Activated CD4-positive, alpha-beta memory T cell treated with anti-CD3 and anti-CD28 coated beads, Interleukin-2, amount 10 ng/mL, durations not matched to agents 7 days and 5 days (primary cell): ENCODE measurements around the gene RPL27. TPM values are rescaled to one million over a fixed set of nuclear protein-coding genes. Genes with fewer than 3 reads are reported as not detected.
"Not testable (repeated sequence)": the region's sequence is repeated elsewhere in the genome, so short reads cannot be mapped to it uniquely, and the experiment has no call there.

ENCODE experiments used
- CTCF ChIA-PET: fragments of 350-600 bp; sonication (Branson Sonifier 250); formaldehyde crosslinking; loops from one replicate; lab custom pipeline; 2021; ENCODE audit warnings: antibody characterized with exemption, inconsistent platforms; lab: Charles Lee
- POLR2A ChIA-PET: fragments of 350-600 bp; sonication (Branson Sonifier 250); formaldehyde crosslinking; loops from one replicate; lab custom pipeline; 2021; ENCODE audit warnings: antibody characterized with exemption; lab: Charles Lee
- DNase-seq: peaks from one replicate; pipeline ENCODE4 v3.0.0-alpha.2; 2020
- H3K27ac Mint-ChIP-seq: one replicate; pipeline ENCODE4 v1.8.0; 2021; ENCODE audit warnings: mild to moderate bottlenecking, mixed read lengths
- H3K27me3 Mint-ChIP-seq: one replicate; pipeline ENCODE4 v1.8.0; 2021; ENCODE audit warnings: mixed read lengths
- H3K36me3 Mint-ChIP-seq: one replicate; pipeline ENCODE4 v1.8.0; 2021; ENCODE audit warnings: low read depth, mixed read lengths
- H3K4me1 Mint-ChIP-seq: one replicate; pipeline ENCODE4 v1.8.0; 2021; ENCODE audit warnings: mixed read lengths
- H3K4me3 Mint-ChIP-seq: one replicate; pipeline ENCODE4 v1.8.0; 2021; ENCODE audit warnings: mild to moderate bottlenecking, mixed read lengths
- H3K9me3 Mint-ChIP-seq: one replicate; pipeline ENCODE4 v1.8.0; 2021; ENCODE audit warnings: mixed read lengths
- total RNA-seq, 2 experiments: library from RNA; stranded (reverse); gene quantifications; one replicate each; pipeline ENCODE4 v1.2.3, GENCODE V29; 2021

Gene RPL27
- total RNA-seq, 2 experiments from 2014 or later: 880 to 892 TPM

DNA sequence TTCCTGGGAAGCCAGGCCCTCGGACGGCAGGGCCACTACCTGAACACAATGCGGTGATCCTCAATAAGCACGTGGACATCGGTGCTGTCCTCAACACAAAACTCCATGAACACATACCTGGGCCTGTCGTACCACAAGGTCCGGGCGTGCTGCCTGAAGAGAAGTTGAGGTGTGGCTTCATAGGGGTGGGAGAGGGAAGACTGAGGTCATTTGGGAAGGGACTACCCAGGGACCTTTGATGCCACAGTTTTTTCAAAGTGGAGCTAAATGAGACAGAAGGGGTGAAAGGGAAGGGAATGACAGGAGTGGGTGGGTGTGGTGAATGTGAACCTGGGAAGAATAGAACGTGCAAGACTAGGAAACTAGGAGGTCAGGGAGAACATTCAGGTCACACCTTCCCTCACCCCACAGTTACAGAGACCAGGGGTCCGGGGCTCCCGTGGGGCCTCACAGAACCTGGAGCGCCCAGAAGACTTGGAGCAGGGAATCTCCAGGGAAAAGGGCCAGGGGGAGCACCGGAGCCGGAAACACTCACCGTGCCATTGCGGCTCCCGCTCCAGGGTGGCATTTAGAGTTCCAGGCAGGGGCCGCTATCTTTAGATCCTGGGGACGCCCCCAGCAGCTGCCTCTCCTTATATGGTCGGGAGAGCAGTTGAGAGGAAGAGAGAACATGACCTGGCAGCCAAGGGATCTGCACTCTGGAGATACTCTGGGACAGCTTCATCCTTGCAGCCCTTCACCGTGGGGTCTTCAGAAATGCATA is 18.5 kb upstream of the RPL27 start, which contains the start of gene PTGES3L:
Gene PTGES3L (minus strand): TSS at position 570 of the 763 bp plus-strand sequence. CDS start 27 bp downstream, at position 543.
- H3K9me3 Mint-ChIP-seq: no peaks in the 10 kb centered on the region
- ChIA-PET CTCF (interaction anchor here (1.3 kb wide), 2 partner anchors 18 to 50 kb away, joined by 3 read pairs; partner anchors contain the start of gene RPL27), POLR2A (interaction anchor here (1.7 kb wide), 1 partner anchor 18 kb away, joined by 16 read pairs; the partner anchor contains the start of gene RPL27)
- peaks cover 35% of the 10 kb centered on the region for H3K4me1 Mint-ChIP-seq
- H3K27me3 Mint-ChIP-seq: no peaks in the 10 kb centered on the region
- H3K4me3 Mint-ChIP-seq: peak within 1 kb of the TSS; percentile 98
- H3K27ac Mint-ChIP-seq: peak within 1 kb of the TSS; percentile 87
- DNase-seq: peak; percentile 26
- peaks cover 16% of the 10 kb centered on the region for H3K36me3 Mint-ChIP-seq

DNA sequence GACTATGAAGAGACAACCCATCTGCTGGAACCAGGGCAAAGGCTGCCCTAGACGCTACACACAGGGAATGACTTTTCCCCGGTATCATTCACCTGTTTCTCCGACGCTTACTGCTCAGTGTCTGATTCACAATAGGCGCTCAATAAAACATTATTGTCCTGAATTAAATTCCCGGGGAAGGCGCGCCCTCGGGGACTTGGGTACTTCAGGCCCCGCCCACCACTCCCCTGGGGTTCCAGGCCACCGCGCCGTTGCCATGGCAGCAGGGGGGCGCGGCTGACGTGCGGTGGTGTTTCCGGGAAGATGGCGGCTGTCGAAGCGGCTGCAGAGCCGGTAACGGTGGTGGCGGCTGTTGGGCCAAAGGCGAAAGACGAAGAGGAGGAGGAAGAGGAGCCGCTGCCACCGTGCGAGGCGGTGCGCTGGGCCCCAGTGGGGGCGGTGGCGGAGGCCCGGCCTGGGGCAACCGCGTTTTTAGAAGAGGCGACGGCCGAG is 17.9 kb upstream of the RPL27 start, which contains the start of gene RUNDC1:
Gene RUNDC1 (plus strand): TSS at position 292 of the 492 bp plus-strand sequence. CDS start 12 bp downstream, at position 304.
- Mint-ChIP-seq H3K27ac (peak within 1 kb of the TSS; percentile 87), H3K27me3 (no peaks in the 10 kb centered on the region), H3K4me1 (peaks cover 38% of the 10 kb centered on the region), H3K36me3 (peaks cover 21% of the 10 kb centered on the region), H3K4me3 (peak within 1 kb of the TSS; percentile 98), H3K9me3 (no peaks in the 10 kb centered on the region)
- peak; percentile 91 for DNase-seq
- CTCF ChIA-PET: interaction anchor here (1.0 to 1.3 kb wide), 2 partner anchors 18 to 50 kb away, joined by 3 read pairs; partner anchors contain the start of gene RPL27
- POLR2A ChIA-PET: interaction anchor here (1.0 to 2.3 kb wide), 3 partner anchors 12 to 18 kb away, joined by 3 to 17 read pairs (median 16); partner anchors contain the start of gene RPL27

DNA sequence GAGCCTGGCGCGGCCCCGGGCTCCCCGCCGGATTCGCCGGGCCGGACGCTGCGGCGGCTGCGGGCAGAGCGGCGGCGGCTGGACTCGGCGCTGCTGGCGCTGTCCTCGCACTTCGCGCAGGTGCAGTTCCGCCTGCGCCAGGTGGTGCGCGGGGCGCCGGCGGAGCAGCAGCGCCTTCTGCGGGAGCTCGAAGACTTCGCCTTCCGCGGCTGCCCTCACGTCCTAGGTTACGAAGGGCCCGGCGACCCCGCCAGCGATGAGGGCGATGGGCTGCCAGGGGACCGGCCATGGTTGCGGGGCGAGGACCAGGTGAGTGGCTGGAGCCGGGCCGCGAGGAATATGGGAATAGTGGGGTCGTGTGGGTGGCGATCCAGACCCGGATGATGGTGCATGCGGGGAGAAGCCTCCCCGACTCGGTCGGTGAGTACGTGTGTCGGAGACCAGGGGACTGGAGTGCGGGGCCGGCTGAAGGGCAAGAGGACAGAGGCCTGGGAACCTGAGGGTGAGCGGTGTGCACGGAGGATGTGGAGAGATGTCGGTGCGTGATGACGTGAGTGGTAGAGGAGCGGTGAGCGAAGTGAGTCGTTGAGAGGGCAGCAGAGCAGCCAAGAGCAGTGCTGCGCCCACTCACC is 17.3 kb upstream of the RPL27 start:
- peaks cover 25% of the 10 kb centered on the region for H3K36me3 Mint-ChIP-seq
- no peaks in the 10 kb centered on the region for H3K9me3 Mint-ChIP-seq
- no peaks in the 10 kb centered on the region for H3K27me3 Mint-ChIP-seq
- peak; percentile 74 for DNase-seq
- peak overlapping the region; percentile 87 for H3K27ac Mint-ChIP-seq
- POLR2A ChIA-PET: interaction anchor here (1.0 to 2.3 kb wide), 2 partner anchors 13 to 17 kb away, joined by 3 to 17 read pairs; partner anchors contain the start of gene RPL27
- peak overlapping the region; percentile 98 for H3K4me3 Mint-ChIP-seq
- CTCF ChIA-PET: interaction anchor here (0.5 to 1.3 kb wide), 3 partner anchors 17 to 402 kb away, joined by 3 to 4 read pairs (median 3); partner anchors contain the start of gene RPL27
- peaks cover 41% of the 10 kb centered on the region for H3K4me1 Mint-ChIP-seq

DNA sequence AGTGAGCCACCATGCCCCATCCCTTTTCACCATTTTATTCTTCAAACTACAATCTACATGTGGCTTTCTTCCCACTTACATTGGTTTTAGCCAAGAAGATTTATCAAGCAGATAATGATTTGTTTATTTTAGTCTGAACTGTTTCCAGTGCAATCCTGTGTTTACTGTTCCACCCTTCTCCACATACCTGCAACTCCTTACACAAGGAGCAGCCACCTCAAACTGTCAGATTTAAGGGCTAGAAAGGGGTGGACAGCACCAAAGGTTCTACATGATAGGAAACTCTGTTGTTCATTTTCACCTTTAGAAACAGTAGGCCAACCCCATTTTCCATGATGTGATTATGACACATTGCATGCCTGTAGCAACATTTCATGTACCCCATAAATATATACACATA is 16.0 kb upstream of the RPL27 start:
- H3K4me1 Mint-ChIP-seq: peaks cover 41% of the 10 kb centered on the region
- no peak for DNase-seq
- H3K36me3 Mint-ChIP-seq: peaks cover 34% of the 10 kb centered on the region
- H3K4me3 Mint-ChIP-seq: peak overlapping the region; percentile 26
- H3K27me3 Mint-ChIP-seq: no peaks in the 10 kb centered on the region
- H3K9me3 Mint-ChIP-seq: no peaks in the 10 kb centered on the region
- CTCF ChIA-PET: interaction anchor here (1.5 kb wide), 1 partner anchor 16 kb away, joined by 5 read pairs; the partner anchor contains the start of gene RPL27
- POLR2A ChIA-PET: interaction anchor here (0.7 to 2.3 kb wide), 2 partner anchors 16 to 19 kb away, joined by 3 to 17 read pairs; partner anchors contain the start of gene RPL27
- H3K27ac Mint-ChIP-seq: no peak overlapping the region

DNA sequence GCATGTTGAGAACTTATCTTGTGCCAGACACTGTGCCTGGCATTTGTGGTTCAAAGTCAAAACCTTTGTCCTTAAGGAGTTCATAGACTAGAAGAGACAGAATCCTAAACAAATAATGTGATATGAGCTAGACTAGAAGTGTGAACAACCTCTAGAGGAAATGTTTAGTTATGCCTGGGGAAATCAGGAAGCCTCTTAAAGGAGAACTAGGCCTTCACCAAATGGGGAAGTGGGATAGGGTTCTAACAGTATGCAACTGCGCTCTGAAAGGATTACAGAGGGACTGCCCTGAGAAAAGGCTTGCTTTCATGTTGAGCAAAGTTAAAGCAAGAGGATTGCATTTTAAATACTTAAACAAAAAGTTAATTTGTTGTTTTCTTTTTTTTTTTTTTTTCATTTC is 13.0 kb upstream of the RPL27 start:
- Mint-ChIP-seq H3K9me3 (no peaks in the 10 kb centered on the region), H3K4me3 (no peak overlapping the region), H3K27me3 (no peaks in the 10 kb centered on the region), H3K27ac (peak overlapping the region; percentile 29), H3K36me3 (peaks cover 58% of the 10 kb centered on the region), H3K4me1 (peaks cover 31% of the 10 kb centered on the region)
- ChIA-PET POLR2A (interaction anchor here (0.6 to 4.9 kb wide), 2 partner anchors 13 to 281 kb away, joined by 3 to 15 read pairs; partner anchors contain the start of gene RPL27), CTCF (interaction anchor here (0.7 to 2.6 kb wide), 2 partner anchors 9 to 13 kb away, joined by 3 to 9 read pairs; partner anchors contain the start of gene RPL27)
- DNase-seq: no peak

DNA sequence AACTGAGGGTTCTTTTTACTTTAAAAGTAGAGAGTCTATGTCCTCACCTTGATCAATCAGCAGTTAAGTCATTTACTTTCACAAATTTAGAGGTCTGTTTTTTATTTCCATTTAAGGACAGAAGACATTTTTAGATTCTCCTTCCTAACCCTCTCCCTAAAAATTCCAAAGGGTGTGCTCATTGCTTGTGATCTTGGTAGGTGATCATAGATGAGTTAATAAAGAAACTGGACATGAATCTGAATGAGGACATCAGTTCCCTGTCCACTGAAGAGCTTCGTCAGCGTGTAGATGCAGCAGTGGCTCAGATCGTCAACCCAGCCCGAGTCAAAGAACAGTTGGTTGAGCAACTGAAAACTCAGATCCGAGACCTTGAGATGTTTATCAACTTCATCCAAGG is 9.1 kb upstream of the RPL27 start:
- Mint-ChIP-seq H3K27me3 (no peaks in the 10 kb centered on the region), H3K36me3 (peaks cover 71% of the 10 kb centered on the region), H3K9me3 (no peaks in the 10 kb centered on the region), H3K4me1 (peaks cover 13% of the 10 kb centered on the region), H3K4me3 (no peak overlapping the region), H3K27ac (no peak overlapping the region)
- CTCF ChIA-PET: no interaction called here
- no peak for DNase-seq
- POLR2A ChIA-PET: interaction anchor here (4.9 kb wide), 1 partner anchor 9 kb away, joined by 15 read pairs; the partner anchor contains the start of gene RPL27

DNA sequence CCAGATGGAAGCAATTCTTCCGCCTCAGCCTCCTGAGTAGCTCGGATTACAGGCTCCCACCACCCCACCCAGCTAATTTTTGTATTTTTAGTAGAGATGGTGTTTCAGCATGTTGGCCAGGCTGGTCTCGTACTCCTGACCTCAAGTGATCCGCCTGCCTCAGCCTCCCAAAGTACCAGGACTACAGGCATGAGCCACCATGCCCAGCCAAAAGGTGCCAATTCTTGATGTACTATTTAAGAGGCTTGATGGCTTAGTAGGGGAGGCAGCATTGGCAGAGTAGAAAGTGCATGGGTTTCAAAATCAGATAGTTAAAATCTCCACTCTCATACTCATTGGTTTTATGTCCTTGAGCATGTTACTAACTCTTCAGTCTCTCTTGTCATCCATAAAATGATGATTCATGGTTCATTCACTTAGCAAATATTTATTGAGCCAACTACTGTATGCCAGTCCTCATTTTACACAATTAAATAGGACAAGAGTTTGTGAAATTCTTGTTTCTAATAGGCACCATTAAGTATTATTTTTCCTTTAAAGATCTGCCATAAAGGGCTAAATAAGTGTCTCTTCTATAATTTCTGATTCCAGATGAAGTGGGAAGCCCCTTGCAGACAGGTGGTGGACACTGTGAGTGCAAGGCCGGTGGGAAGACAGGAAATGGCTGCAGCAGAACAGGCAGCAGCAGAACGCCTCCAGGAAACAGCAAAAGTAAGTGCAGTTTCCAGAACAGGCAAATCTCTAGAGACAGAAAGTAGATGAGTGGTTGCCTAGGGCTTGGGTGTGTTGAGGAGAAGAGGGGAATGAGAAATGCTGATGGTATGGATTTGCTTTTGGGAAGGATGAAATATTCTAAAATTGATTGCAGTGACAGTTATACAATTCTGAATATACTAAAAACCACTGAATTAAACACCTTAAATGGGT is 8.2 kb upstream of the RPL27 start:
- peaks cover 74% of the 10 kb centered on the region for H3K36me3 Mint-ChIP-seq
- POLR2A ChIA-PET: interaction anchor here (4.9 kb wide), 1 partner anchor 8 kb away, joined by 15 read pairs; the partner anchor contains the start of gene RPL27
- CTCF ChIA-PET: no interaction called here

DNA sequence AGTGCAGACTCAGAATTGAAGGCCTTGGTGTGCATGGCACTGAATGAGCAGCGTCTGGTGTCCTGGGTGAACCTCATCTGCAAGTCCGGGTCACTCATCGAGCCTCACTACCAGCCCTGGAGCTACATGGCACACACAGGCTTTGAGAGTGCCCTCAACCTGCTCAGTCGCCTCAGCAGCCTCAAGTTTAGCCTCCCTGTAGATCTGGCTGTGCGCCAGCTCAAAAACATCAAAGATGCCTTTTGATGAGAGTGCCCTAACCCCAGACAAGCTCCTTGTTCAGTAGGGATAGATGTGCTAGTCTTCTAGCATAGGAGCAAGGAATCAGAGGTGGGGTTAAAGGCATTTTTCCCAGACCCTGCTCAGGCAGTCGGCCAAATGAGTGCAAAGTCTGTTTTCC is 6.7 kb upstream of the RPL27 start:
- ChIA-PET POLR2A (no interaction called here), CTCF (no interaction called here)
- no peak overlapping the region for H3K27ac Mint-ChIP-seq
- H3K4me1 Mint-ChIP-seq: no peaks in the 10 kb centered on the region
- H3K27me3 Mint-ChIP-seq: no peaks in the 10 kb centered on the region
- no peaks in the 10 kb centered on the region for H3K9me3 Mint-ChIP-seq
- DNase-seq: no peak
- peaks cover 68% of the 10 kb centered on the region for H3K36me3 Mint-ChIP-seq
- no peak overlapping the region for H3K4me3 Mint-ChIP-seq

More for the DNA sequence above, 8.2 kb upstream of the RPL27 start:
- Mint-ChIP-seq H3K27ac (no peak overlapping the region), H3K4me1 (peaks cover 7% of the 10 kb centered on the region), H3K27me3 (no peaks in the 10 kb centered on the region), H3K4me3 (no peak overlapping the region), H3K9me3 (no peaks in the 10 kb centered on the region)
- DNase-seq: no peak

DNA sequence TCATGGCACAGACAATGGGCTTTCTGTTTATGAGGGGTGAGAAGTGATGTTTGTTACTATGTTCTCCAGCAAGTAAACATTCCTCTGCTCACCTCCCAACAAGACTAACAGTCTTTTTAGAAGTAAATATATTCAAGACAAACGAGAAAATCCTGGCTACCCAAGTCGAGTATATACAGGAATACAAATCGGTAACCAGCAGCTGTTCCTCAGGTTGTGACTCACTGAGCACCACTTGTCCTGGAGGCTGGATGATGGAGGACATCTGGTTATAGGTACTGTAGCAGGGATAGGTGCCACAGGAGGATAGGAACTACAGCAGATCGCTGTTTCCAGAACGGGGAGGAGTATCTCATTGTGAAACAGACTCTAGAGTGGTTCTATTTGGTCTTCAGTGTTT is 5.3 kb upstream of the RPL27 start:
- Mint-ChIP-seq H3K4me1 (peaks cover 8% of the 10 kb centered on the region), H3K4me3 (no peak overlapping the region), H3K9me3 (no peaks in the 10 kb centered on the region), H3K27ac (no peak overlapping the region), H3K36me3 (peaks cover 57% of the 10 kb centered on the region), H3K27me3 (no peaks in the 10 kb centered on the region)
- ChIA-PET POLR2A (no interaction called here), CTCF (no interaction called here)
- DNase-seq: no peak

DNA sequence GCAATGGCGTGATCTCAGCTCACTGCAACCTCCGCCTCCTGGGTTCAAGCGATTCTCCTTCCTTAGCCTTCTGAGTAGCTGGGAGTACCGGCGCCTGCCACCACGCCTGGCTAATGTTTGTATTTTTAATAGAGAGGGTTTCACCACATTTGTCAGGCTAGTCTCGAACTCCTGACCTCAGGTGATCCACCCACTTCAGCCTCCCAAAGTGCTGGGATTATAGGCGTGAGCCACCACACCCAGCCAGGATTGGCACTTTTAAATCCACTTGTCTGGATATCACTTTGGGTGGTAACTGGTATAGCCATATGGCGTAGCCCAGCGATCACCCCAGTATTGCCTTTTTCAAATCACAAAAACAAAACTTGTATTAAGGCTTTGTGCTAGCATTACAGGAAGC is 4.3 kb upstream of the RPL27 start:
- POLR2A ChIA-PET, H3K27ac Mint-ChIP-seq, CTCF ChIA-PET, H3K27me3 Mint-ChIP-seq, DNase-seq, H3K9me3 Mint-ChIP-seq, H3K4me3 Mint-ChIP-seq: not testable (repeated sequence)
- H3K4me1 Mint-ChIP-seq: peaks cover 10% of the 10 kb centered on the region
- peaks cover 55% of the 10 kb centered on the region for H3K36me3 Mint-ChIP-seq

DNA sequence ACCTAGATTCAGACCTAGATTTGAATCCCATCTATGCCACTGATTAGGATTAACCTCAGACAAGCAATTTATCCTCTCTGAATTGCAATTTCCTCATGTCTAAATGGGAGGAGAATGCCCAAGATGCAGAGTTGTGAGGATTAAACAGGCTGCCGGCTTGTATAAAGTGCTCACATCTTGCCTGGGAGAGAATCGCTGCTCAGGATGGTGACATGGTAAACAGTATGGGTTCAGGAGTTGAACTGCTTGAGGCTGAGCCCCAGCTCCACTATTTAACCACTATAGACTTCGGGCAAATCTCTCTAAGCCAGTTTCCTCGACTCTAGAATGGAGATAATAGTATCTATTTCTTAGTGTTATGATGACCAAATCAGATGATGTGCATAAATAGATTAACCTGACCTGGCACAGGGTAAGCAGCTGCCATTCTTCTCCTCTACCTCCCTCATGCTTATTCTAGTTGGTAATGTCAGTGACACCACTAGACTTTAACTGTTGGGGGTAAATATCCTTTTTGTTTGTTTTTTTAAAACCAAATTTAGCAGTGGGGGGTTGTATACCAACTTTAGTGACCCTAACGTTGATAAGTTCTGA is 732 bp upstream of the RPL27 start:
- ChIA-PET CTCF (interaction anchor here (0.8 to 2.9 kb wide), 27 partner anchors 9 to 1073 kb away, joined by 3 to 24 read pairs (median 4); partner anchors contain the start of genes AARSD1, BECN1, COA3 and DHX8), POLR2A (interaction anchor here (0.6 to 3.4 kb wide), 40 partner anchors 10 to 1132 kb away, joined by 3 to 103 read pairs (median 8); partner anchors contain the start of genes AARSD1, BECN1, BRCA1 and DHX8)

More for the DNA sequence above, 732 bp upstream of the RPL27 start:
- Mint-ChIP-seq H3K4me1 (peaks cover 35% of the 10 kb centered on the region), H3K27me3 (no peaks in the 10 kb centered on the region), H3K9me3 (no peaks in the 10 kb centered on the region), H3K4me3 (peak overlapping the region; percentile 94), H3K27ac (peak overlapping the region; percentile 96), H3K36me3 (peaks cover 56% of the 10 kb centered on the region)
- no peak for DNase-seq
